Activated naive CD4-positive, alpha-beta T cell treated with anti-CD3 and anti-CD28 coated beads, Interleukin-2, amount 50 U/mL, for 72 hours (primary cell): ENCODE results near the gene LCOR. TPM values are rescaled to one million over a fixed set of nuclear protein-coding genes. Genes with fewer than 3 reads are reported as not detected.

Source experiments
- ATAC-seq, 2 donors: fragments of 150-1000 bp; cut with Tn5 transposase; 2 replicates each; pipeline ENCODE4 v1.10.0; 2021; ENCODE audit warnings: mild to moderate bottlenecking in 2 of 2, moderate library complexity in 2 of 2
- DNase-seq, 2 donors: peaks; one replicate each; pipeline ENCODE4 v3.0.0; 2021 to 2022; ENCODE audit warnings: low spot score in 2 of 2
- H3K27ac Mint-ChIP-seq, 2 donors: one replicate each; pipeline ENCODE4 v1.8.0; 2022; ENCODE audit warnings: mild to moderate bottlenecking in 2 of 2, mixed read lengths in 2 of 2
- H3K36me3 Mint-ChIP-seq, 2 donors: one replicate each; pipeline ENCODE4 v1.8.0; 2022; ENCODE audit warnings: mixed read lengths in 2 of 2
- H3K9me3 Mint-ChIP-seq, 2 donors: one replicate each; pipeline ENCODE4 v1.8.0; 2022; ENCODE audit warnings: mixed read lengths in 2 of 2
- total RNA-seq, 2 donors: library from RNA; stranded (reverse); gene quantifications; one replicate each; pipeline ENCODE4 v1.2.3, GENCODE V29; 2022

LCOR gene
- total RNA-seq, 2 donors from 2014 or later = 27.1 to 30.0 TPM

DNA sequence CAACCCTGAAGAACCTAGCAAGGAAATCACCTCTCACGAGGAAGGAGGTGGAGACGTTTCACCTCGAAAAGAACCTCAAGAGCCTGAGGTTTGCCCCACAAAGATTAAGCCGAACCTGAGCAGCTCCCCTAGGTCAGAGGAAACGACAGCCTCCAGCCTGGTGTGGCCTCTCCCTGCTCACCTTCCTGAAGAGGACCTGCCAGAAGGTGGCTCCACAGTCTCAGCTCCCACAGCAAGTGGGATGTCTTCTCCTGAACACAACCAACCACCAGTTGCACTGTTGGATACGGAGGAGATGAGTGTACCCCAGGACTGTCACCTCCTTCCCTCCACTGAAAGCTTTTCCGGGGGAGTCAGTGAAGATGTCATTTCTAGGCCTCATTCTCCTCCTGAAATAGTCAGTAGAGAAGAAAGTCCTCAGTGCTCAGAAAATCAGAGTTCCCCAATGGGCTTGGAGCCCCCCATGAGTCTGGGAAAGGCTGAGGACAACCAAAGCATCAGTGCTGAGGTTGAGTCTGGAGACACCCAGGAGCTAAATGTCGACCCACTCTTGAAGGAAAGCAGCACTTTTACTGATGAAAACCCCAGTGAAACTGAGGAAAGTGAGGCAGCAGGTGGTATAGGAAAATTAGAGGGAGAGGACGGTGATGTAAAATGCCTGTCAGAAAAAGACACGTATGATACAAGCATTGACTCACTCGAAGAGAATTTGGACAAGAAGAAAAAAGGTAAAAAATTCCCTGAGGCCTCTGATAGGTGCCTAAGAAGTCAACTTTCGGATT lies 150.2 kb downstream of the LCOR start:
- H3K27ac Mint-ChIP-seq = no peak overlapping the region
- H3K9me3 Mint-ChIP-seq = peaks cover 0 to 3% of the 10 kb centered on the region in 2 donors
- DNase-seq = no peak

DNA sequence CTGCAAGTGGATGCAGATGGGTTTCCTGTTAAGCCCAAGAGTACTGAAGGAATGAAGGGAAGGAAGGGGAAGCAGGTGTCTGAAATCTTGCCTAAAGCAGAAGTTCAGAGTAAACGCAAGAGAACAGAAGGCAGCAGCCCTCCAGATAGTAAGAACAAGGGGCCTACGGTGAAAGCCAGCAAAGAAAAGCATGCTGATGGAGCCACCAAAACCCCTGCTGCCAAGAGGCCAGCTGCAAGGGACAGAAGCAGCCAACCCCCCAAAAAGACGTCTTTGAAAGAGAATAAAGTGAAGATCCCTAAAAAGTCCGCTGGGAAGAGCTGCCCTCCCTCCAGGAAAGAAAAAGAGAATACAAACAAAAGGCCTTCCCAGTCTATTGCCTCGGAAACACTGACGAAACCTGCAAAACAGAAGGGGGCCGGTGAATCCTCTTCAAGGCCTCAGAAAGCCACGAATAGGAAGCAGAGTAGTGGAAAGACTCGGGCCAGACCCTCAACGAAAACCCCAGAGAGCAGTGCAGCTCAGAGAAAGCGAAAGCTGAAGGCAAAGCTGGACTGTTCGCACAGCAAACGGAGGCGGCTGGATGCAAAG lies 152.5 kb downstream of the LCOR start:
- DNase-seq = no peak
- Mint-ChIP-seq H3K36me3 (peaks cover 13 to 15% of the 10 kb centered on the region in 2 donors), H3K9me3 (peaks cover 0 to 3% of the 10 kb centered on the region in 2 donors), H3K27ac (peak overlapping the region in 1 of 2 donors; percentile 48)
- ATAC-seq = no peak

More for the DNA sequence above, 150.2 kb downstream of the LCOR start:
- peaks cover 15 to 16% of the 10 kb centered on the region in 2 donors for H3K36me3 Mint-ChIP-seq
- ATAC-seq = no peak

DNA sequence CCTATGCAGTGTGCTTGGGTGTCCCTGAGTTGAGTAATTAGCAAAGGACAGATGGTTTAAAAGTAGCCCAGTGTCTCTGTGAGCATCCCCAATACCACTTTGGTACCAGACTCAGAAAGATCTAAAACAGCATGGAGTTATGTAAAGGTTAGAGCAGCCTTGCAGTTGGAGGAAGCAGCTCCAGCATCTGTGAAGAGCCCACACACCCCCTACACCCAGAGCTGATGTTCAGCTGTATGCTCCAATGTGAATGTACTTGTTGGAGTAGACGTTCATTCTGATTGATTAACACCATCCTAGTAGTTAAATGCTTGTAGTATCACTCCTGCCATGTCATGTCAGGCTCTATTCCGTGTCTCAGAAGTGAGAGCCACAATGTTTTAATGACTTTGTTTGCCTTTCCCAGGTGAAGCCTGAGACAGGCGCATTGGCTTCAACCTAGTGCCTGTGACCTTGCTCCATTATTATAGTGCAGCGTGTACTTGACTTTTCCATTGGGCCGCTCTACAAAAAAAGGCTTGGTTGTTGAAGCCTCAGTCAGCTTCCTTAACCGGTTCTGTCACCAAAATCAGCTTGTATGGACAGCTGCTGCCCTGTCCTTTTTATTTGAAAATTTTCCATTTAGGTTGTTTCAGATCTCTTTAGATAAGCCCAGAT lies 154.2 kb downstream of the LCOR start:
- DNase-seq (no peak), ATAC-seq (no peak)
- Mint-ChIP-seq H3K27ac (no peak overlapping the region), H3K36me3 (peaks cover 5 to 7% of the 10 kb centered on the region in 2 donors), H3K9me3 (peaks cover 0 to 3% of the 10 kb centered on the region in 2 donors)

DNA sequence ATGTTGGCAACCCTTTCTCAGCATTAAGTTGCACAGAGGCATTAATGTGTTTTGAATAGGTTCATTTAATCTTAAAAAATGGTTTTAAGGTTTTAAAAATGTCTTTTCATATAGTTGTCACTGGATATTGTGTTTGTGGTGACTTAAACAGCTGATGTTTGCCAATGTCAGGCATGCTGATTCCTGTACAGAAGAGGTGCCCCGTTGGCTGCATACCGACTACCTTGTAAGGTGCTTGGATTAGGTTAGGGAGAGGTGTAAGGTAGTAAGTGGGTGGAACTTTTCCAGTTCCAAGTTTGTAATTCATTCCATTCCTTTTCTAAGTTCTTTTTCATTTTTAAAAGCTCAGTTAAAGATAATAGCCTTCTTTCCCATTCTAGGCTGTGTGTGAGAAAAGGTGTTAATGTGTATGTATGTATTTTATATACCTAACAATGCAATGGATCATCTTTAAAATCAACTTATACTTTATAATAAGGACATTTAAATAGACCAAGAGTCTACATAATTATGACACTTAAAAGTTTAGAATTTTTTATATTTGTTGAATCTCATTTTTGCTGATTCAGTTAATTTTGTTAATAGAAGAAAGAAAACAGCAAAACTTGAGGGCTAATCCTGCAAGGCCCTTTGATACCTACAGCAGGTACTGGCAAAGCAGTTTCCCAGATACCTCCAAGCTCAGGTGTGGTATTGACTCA lies 155.2 kb downstream of the LCOR start:
- no peak for DNase-seq
- ATAC-seq = no peak
- no peaks in the 10 kb centered on the region for H3K36me3 Mint-ChIP-seq
- H3K27ac Mint-ChIP-seq = no peak overlapping the region
- peaks cover 0 to 3% of the 10 kb centered on the region in 2 donors for H3K9me3 Mint-ChIP-seq

DNA sequence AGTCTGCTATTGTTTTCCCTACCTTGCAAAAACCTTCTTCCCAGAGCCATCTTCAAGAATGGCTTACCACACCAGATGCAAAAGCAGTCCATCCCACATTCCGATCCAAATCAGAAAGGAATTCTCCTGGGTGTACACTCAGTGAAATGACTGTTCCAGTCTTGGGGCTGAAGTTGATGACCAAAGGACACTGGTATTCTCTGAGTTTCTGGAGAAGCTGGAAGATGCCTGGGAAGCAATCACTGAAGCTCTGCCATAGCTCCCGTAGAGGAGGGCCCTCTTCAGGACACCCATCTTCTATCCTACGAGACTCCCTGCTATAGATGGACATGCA lies 155.7 kb downstream of the LCOR start:
- H3K9me3 Mint-ChIP-seq = peaks cover 0 to 3% of the 10 kb centered on the region in 2 donors
- H3K36me3 Mint-ChIP-seq = no peaks in the 10 kb centered on the region
- no peak for DNase-seq
- ATAC-seq = no peak
- no peak overlapping the region for H3K27ac Mint-ChIP-seq

DNA sequence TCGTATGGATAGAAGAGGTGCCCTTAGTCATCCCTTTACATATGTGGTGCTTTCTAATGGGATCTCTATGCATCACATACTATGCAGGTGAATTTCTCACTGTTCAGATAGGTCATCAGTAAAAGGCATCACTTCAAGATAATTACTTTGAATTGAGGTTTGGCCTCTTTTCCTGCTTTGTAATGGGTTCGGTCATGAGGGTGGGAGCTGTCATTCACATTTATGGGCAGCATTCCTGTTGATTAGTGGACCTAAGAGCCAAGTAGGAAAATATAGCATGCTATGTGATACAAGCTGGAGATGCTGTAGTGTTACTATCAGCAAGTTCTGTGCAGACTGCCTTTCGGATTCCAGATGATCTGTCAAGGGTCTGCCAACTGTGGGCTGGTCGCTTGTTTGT lies 156.3 kb downstream of the LCOR start:
- Mint-ChIP-seq H3K36me3 (no peaks in the 10 kb centered on the region), H3K9me3 (no peaks in the 10 kb centered on the region), H3K27ac (no peak overlapping the region)
- DNase-seq (no peak), ATAC-seq (no peak)

DNA sequence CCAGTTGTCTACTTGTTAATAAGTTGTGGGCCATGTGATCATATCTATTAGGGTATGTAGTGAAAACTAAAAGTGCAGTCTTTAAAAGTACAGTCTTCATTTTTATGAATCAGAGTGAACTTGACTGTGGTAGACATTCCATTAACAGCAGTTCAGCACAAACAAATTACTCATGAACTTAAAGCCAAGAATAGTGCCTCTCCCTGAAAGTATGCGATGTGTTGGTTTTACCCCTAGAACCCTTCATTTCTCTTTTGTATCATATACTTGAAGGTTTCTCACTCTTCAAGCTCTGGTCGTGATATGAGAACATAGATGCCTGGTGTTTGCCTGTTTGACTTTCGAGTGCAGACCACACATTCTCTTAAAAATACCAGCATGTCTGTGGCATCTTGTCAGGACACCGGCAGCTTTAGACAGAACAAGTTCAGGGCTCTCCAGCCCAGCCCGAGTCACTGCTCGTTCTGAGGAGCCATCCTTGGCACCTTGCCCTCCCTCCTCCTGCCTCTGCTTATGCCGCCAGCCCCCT lies 159.3 kb downstream of the LCOR start:
- DNase-seq = no peak
- H3K9me3 Mint-ChIP-seq = no peaks in the 10 kb centered on the region
- peak; percentile 26 to 84 for ATAC-seq
- no peaks in the 10 kb centered on the region for H3K36me3 Mint-ChIP-seq
- H3K27ac Mint-ChIP-seq = no peak overlapping the region

DNA sequence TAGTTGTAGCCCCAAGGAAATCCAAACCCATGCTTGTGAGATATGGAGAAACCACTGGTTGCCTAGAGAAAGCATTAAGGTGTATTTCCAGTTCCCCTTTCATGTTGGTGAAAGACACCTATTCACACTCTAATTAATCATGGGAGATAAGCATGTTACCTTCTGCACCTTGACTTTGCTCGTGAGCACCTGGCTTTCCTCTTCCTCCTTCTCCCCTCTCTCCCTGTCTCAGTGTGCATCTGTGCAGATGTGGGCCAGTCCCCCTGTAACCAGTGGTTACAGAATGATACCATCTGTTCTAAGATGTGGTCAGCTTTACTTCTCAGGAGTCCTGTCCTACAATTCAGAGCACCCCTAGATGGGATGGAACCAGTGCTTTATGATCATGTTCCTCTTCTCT lies 160.6 kb downstream of the LCOR start:
- Mint-ChIP-seq H3K27ac (no peak overlapping the region), H3K36me3 (no peaks in the 10 kb centered on the region), H3K9me3 (no peaks in the 10 kb centered on the region)
- no peak for DNase-seq
- peak in 1 of 2 donors; percentile 46 for ATAC-seq

DNA sequence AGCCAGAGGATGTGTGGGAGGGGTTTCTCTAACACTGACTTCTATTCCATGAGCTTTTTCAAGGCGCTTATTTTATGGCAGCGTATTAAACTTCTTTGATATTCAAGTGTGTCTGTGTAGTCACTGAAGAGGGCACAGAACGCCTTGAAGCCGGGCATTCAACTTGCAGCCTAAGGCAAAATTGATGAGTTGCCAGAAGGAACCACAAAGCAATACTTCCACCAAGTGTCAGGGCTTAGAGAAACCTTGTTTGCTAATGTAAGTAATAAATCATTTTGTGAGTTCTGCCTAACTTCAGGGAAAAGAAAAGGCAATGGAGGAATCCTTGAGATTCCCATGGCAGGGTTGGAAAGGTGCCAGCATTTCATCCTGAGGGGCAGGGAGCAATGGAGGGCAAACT lies 163.8 kb downstream of the LCOR start:
- H3K36me3 Mint-ChIP-seq = no peaks in the 10 kb centered on the region
- H3K27ac Mint-ChIP-seq = no peak overlapping the region
- H3K9me3 Mint-ChIP-seq = no peaks in the 10 kb centered on the region
- ATAC-seq (no peak), DNase-seq (no peak)

DNA sequence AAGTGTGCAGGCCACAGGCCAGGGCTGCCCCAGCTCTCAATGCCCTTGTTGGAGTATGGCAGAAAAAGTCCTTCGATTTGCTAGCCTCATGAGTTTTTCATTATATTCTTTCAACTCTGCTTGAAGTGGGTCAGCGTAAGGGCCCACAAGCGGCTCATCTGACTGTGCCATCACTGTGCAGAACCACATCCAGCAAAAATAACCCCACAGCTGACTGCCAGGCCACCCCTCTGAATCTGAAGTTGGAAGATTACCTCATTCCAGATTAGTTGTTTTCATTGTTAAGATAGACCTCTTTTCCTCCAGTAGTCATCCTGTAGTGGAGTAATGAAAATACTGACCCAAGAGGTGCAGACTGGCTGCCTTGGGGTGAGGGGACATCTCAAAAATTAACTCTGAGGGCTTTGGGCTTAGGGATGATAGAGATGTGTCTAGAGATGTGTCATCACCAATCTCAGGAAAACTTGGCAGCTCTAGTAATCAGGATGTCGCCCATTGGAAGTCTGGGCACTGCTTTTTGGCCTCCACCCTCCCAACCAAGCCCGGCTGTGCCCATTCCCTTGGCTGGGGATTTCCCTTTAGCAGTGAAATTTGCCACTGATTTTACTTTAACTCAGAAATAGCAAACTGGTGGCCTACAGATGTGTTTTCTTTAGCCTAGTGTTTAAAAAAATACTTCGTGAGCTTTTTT lies 164.3 kb downstream of the LCOR start:
- DNase-seq (no peak), ATAC-seq (no peak)
- Mint-ChIP-seq H3K36me3 (no peaks in the 10 kb centered on the region), H3K27ac (no peak overlapping the region), H3K9me3 (no peaks in the 10 kb centered on the region)

DNA sequence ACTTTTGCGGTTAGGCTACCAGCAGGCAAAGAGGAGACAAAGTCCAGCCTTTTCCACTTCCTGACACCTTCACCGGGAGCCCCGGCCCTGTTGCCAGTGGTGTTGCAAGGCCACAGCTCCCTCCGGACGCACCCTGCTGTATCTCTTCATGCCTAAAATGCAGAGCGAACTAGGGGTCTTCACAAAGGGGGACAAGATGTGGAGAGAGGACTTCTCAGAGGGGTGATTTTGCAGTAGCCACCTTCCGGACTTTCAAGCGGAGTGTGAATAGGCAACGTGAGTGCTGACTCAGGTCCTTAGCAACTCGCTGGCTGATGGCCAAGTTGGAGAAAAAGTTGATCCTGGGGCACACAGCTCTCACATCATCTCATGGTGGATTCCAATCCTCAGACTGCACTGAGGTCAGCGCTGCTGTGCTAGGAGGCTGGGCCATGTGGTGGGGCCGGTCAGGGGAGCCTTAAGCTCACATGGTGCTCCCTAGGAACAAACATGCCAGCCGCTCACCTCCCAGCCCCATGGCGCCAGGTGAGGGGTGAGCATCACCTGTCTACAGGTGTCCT lies 166.3 kb downstream of the LCOR start:
- ATAC-seq (no peak), DNase-seq (no peak)
- no peaks in the 10 kb centered on the region for H3K9me3 Mint-ChIP-seq
- no peaks in the 10 kb centered on the region for H3K36me3 Mint-ChIP-seq
- peak overlapping the region in 1 of 2 donors; percentile 52 for H3K27ac Mint-ChIP-seq

DNA sequence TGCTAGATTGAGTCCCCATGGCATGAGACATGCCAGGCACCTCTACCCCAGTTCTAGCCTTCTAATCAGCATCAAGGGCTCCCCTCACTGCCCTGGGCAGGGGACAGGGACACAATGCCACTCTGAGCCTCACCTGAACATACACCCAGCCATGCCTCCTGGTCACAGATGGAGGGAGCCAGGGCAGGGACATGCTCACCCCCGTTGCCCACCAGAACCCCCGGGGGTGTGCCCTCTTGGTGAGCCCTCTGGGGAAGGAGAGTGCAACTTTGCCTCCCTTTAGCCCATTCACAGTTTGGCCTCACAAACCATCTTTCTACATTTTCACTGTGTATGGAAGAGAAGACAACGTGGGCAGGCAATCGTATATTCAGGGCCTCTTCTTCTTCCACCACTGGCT lies 167.2 kb downstream of the LCOR start:
- no peak for DNase-seq
- no peaks in the 10 kb centered on the region for H3K9me3 Mint-ChIP-seq
- H3K36me3 Mint-ChIP-seq = no peaks in the 10 kb centered on the region
- H3K27ac Mint-ChIP-seq = no peak overlapping the region
- no peak for ATAC-seq

DNA sequence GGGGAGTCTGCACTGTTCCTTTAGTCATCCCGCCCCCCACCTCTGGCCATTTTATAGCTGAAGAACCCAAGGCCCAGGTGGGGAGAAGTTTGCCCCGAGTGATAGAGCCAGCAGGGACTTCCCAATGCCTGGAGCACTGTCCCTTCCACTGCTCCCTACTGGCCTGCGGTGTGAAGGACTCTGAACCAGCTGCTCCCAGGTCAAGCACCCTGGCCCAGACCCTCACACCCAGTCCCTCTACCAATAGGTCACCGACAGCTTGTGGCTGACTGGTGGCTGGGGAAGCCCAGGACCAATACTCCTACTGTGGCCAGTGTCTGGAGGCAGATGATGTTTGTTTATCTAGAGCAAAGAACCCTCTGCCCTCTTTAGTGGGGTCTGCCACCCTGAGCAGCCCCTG lies 167.9 kb downstream of the LCOR start:
- Mint-ChIP-seq H3K9me3 (no peaks in the 10 kb centered on the region), H3K27ac (no peak overlapping the region), H3K36me3 (no peaks in the 10 kb centered on the region)
- ATAC-seq (no peak), DNase-seq (no peak)

DNA sequence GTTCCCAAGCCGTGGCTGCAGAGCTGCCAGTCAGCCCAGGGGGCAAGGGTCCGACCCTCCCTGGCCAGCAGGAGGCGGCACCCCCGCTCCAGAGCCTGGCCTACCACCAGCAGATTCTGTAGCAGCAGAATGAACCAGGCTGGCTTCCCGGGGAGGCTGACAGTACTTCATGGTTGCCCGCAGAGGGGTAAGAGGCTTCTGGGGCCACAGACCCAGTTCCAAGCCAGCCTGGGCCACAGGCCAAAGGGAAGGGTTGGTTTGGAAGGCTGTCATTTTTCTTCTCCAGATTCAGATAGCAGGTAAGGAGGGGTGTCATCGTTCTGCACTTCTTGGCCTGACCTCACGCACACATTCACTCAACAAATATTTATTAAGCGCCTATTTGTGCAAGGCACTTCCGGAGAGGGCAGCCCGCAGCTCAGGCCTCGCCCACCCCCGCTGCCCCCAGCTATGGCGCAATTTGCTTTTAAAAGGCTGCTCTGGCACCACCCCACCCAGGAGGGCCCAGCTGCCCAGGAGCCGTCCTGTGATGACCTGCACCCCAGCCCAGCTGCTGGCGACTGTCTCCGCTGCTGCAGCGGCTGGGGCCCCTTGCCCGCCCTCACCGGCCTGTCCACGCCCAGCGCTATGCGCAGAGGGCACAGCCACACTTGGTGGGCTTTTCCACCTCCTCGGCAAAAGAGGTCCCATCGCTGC lies 168.5 kb downstream of the LCOR start:
- no peak for DNase-seq
- Mint-ChIP-seq H3K36me3 (peaks cover 0 to 4% of the 10 kb centered on the region in 2 donors), H3K27ac (no peak overlapping the region), H3K9me3 (peaks cover 3% of the 10 kb centered on the region in 2 donors)
- ATAC-seq = no peak

DNA sequence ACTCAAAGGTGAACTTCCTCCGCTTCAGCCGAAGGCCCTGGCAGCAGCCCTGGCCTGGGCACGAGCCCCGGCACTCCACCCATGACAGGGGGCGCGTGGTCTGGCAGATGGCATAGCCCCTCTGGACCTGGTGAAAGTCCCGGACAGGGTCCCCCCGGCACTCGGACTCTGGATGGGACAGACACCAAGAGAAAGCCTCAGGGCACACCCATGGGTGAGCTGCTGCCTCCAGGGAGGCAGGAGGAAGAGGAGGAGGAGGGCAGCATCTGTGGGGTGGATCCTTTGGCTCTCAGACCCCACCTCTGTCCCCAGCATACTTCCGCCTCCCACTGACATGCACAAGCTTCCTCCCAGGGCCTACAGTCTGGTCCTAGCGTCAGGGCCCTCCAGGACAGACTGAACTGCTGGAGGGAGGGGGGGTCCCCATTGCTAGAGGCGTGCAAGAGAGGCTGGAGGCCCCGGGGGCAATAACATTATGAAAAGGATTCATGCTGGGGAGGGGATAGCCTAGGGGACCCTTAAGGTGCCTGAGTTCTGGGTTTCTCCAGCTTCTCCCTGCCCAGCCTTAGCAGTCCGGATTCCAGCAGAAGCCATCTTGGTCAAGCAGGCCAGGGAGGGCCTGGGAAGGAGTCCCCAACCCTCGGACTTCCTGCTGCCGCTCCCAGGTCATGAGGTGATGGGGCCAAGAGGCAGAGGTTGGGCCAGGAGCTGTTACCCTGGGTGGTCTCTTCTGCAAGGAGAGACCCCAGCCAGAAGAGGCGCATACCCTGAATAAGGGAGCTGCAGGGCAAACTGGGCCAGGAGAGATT lies 169.3 kb downstream of the LCOR start:
- Mint-ChIP-seq H3K27ac (no peak overlapping the region), H3K36me3 (peaks cover 1 to 5% of the 10 kb centered on the region in 2 donors), H3K9me3 (peaks cover 6% of the 10 kb centered on the region in 2 donors)
- no peak for ATAC-seq
- DNase-seq = no peak
